ENCODE measurements around the gene H6PD. TPM values are rescaled to one million over a fixed set of nuclear protein-coding genes. Genes with fewer than 3 reads are reported as not detected.

H6PD gene
- polyA plus RNA-seq, 1 donor (not counting 4 experiments of a cell fraction or from before 2014, with no cell fraction given): 3.3 TPM

DNA sequence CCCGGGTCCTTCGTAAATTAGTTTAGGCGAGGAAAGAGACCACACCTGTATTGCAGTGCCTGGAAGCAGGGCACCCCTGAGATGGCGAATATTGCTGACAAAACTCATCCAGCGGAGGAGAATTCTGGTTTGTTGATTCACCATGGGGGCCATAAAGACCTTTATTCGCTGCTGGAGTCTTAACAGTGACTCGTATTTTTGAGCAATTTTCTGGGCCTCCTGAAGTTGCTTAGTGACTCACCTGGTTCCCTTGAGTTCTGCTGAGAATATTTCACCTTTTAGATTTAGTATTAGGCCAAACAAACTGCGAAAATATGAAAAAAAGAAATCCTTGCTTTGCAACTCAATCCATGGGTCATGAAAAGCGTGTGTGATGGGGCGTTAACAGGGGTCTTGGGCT is 20.6 kb upstream of the H6PD start:
- H4K20me1 ChIP-seq (ENCODE audit: control insufficient read depth, extremely low read depth, insufficient read depth, low read length): no peaks in the 10 kb centered on the region
- no peak overlapping the region for H3K4me2 ChIP-seq (ENCODE audit: control insufficient read depth, extremely low read depth, insufficient read depth, low read depth, low read length)
- dilution Hi-C loops (cut with MboI; ENCODE audit: extremely low pct_ligation_motif_present, low sequenced_read_pairs): no loop called here
- DNase-seq (ENCODE audit: low read depth, low spot score) (no peak), FAIRE-seq (no peak)
- no peak overlapping the region for H3K9ac ChIP-seq (ENCODE audit: control insufficient read depth, extremely low read depth, insufficient read depth, low read length)
- no peaks in the 10 kb centered on the region for H3K79me2 ChIP-seq (ENCODE audit: control insufficient read depth, insufficient read depth, low read length)
- TF ChIP-seq, protein P1, sequence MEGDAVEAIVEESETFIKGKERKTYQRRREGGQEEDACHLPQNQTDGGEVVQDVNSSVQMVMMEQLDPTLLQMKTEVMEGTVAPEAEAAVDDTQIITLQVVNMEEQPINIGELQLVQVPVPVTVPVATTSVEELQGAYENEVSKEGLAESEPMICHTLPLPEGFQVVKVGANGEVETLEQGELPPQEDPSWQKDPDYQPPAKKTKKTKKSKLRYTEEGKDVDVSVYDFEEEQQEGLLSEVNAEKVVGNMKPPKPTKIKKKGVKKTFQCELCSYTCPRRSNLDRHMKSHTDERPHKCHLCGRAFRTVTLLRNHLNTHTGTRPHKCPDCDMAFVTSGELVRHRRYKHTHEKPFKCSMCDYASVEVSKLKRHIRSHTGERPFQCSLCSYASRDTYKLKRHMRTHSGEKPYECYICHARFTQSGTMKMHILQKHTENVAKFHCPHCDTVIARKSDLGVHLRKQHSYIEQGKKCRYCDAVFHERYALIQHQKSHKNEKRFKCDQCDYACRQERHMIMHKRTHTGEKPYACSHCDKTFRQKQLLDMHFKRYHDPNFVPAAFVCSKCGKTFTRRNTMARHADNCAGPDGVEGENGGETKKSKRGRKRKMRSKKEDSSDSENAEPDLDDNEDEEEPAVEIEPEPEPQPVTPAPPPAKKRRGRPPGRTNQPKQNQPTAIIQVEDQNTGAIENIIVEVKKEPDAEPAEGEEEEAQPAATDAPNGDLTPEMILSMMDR (optimal IDR thresholded peaks at IDR 0.05 in 1 of 3, IDR thresholded peaks at IDR 0.05 in 1 of 3, conservative IDR thresholded peaks at IDR 0.05 in 1 of 3; ENCODE audit: extremely low read depth in 1 of 3, insufficient read depth in 2 of 3, low read length in 3 of 3): no peak
- no peak for TF ChIP-seq EZH2 (IDR thresholded peaks at IDR 0.05; ENCODE audit: low read length)
- H3K9me1 ChIP-seq (ENCODE audit: control insufficient read depth, extremely low read depth, insufficient read depth, low read length): no peaks in the 10 kb centered on the region
- H3K36me3 ChIP-seq (ENCODE audit: control insufficient read depth in 2 of 2, extremely low read depth in 1 of 2, insufficient read depth in 2 of 2, low read length in 2 of 2): no peaks in the 10 kb centered on the region
- H3K4me1 ChIP-seq (ENCODE audit: control insufficient read depth, extremely low read depth, insufficient read depth, low read length): no peaks in the 10 kb centered on the region
- H3K27me3 ChIP-seq (ENCODE audit: control insufficient read depth, extremely low read depth, insufficient read depth, low read length): no peaks in the 10 kb centered on the region
- H3K9me3 ChIP-seq (ENCODE audit: control insufficient read depth, low read depth, low read length): no peaks in the 10 kb centered on the region
- no peak overlapping the region for H3K27ac ChIP-seq (ENCODE audit: control insufficient read depth, insufficient read depth, low read length)
- no peak overlapping the region for H2AFZ ChIP-seq (ENCODE audit: control insufficient read depth, low read length)
- H3K4me3 ChIP-seq (ENCODE audit: control insufficient read depth in 2 of 3, extremely low read depth in 1 of 3, insufficient read depth in 2 of 3, low read depth in 1 of 3, low read length in 3 of 3): no peak overlapping the region

DNA sequence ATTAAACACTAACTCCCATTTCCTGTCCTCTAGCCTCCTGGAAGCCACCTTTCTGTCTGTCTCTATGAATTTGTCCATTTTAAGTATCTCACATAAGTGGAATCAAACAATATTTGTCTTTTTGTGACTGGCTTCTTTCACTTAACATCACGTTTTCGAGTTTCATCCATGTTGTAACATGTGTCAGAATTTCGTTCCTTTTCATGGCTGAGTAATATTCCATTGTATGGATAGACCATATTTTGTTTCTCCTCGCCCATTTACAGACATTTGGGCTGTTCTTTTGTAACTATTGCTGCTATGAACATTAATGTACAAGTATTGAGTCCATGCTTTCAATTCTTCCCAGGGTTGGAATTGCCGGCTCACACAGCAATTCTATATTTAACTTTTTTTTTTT is 15.7 kb upstream of the H6PD start:
- H3K79me2 ChIP-seq (ENCODE audit: control insufficient read depth, insufficient read depth, low read length): no peaks in the 10 kb centered on the region
- FAIRE-seq (no peak), DNase-seq (ENCODE audit: low read depth, low spot score) (no peak)
- H3K36me3 ChIP-seq (ENCODE audit: control insufficient read depth in 2 of 2, extremely low read depth in 1 of 2, insufficient read depth in 2 of 2, low read length in 2 of 2): no peaks in the 10 kb centered on the region
- H3K27me3 ChIP-seq (ENCODE audit: control insufficient read depth, extremely low read depth, insufficient read depth, low read length): no peaks in the 10 kb centered on the region
- H2AFZ ChIP-seq (ENCODE audit: control insufficient read depth, low read length): no peak overlapping the region
- no peak overlapping the region for H3K9ac ChIP-seq (ENCODE audit: control insufficient read depth, extremely low read depth, insufficient read depth, low read length)
- no peaks in the 10 kb centered on the region for H4K20me1 ChIP-seq (ENCODE audit: control insufficient read depth, extremely low read depth, insufficient read depth, low read length)
- no peak overlapping the region for H3K27ac ChIP-seq (ENCODE audit: control insufficient read depth, insufficient read depth, low read length)
- no peaks in the 10 kb centered on the region for H3K9me3 ChIP-seq (ENCODE audit: control insufficient read depth, low read depth, low read length)
- TF ChIP-seq, protein P1 (optimal IDR thresholded peaks at IDR 0.05 in 1 of 3, IDR thresholded peaks at IDR 0.05 in 1 of 3, conservative IDR thresholded peaks at IDR 0.05 in 1 of 3; ENCODE audit: extremely low read depth in 1 of 3, insufficient read depth in 2 of 3, low read length in 3 of 3): no peak
- TF ChIP-seq EZH2 (IDR thresholded peaks at IDR 0.05; ENCODE audit: low read length): no peak
- no peaks in the 10 kb centered on the region for H3K9me1 ChIP-seq (ENCODE audit: control insufficient read depth, extremely low read depth, insufficient read depth, low read length)
- dilution Hi-C loops (cut with MboI; ENCODE audit: extremely low pct_ligation_motif_present, low sequenced_read_pairs): no loop called here
- no peak overlapping the region for H3K4me3 ChIP-seq (ENCODE audit: control insufficient read depth in 2 of 3, extremely low read depth in 1 of 3, insufficient read depth in 2 of 3, low read depth in 1 of 3, low read length in 3 of 3)
- H3K4me2 ChIP-seq (ENCODE audit: control insufficient read depth, extremely low read depth, insufficient read depth, low read depth, low read length): no peak overlapping the region
- H3K4me1 ChIP-seq (ENCODE audit: control insufficient read depth, extremely low read depth, insufficient read depth, low read length): no peaks in the 10 kb centered on the region

Measured in keratinocyte (primary cell).